SK-N-SH treated with all-trans-retinoic acid at 6 μM for 48 hours (cell line): Measurements from ENCODE around the gene PNMA6A.
"Not testable (repeated sequence)": the region's sequence is repeated elsewhere in the genome, so short reads cannot be mapped to it uniquely, and the experiment has no call there.

Experiments
- ATAC-seq: fragments of 200-7000 bp; cut with Tn5 transposase; 3 replicates; pipeline ENCODE4 v1.9.1; 2020; ENCODE audit warnings: mild to moderate bottlenecking, moderate library complexity
- ARNTL ChIP-seq: fragments of 450-650 bp; formaldehyde crosslinking; IDR thresholded peaks from 2 replicates; pipeline ENCODE4 v1.5.0; 2020; ENCODE audit warnings: low read depth, mild to moderate bottlenecking, moderate library complexity, borderline replicate concordance
- BACH2 ChIP-seq: fragments of 250-450 bp; sonication (Bioruptor Pico); IDR thresholded peaks from 2 replicates; pipeline ENCODE4 v1.9.0; 2021; ENCODE audit warnings: mild to moderate bottlenecking, borderline replicate concordance
- CSDC2 ChIP-seq: fragments of 250-450 bp; sonication (Bioruptor Pico); IDR thresholded peaks from 2 replicates; pipeline ENCODE4 v1.5.0; 2020; ENCODE audit warnings: mild to moderate bottlenecking, moderate library complexity
- ESRRG ChIP-seq: fragments of 250-450 bp; sonication (Bioruptor Pico); IDR thresholded peaks from 2 replicates; pipeline ENCODE4 v1.6.1; 2021; ENCODE audit warnings: mild to moderate bottlenecking
- GLIS3 ChIP-seq: fragments of 250-450 bp; sonication (Bioruptor Pico); IDR thresholded peaks from 2 replicates; pipeline ENCODE4 v1.5.0; 2020; ENCODE audit warnings: mild to moderate bottlenecking, moderate library complexity
- ISL1 ChIP-seq: fragments of 250-450 bp; sonication (Bioruptor Pico); IDR thresholded peaks from 2 replicates; pipeline ENCODE4 v2.1.2; 2022; ENCODE audit warnings: mild to moderate bottlenecking, moderate library complexity
- OSR1 ChIP-seq: fragments of 250-450 bp; sonication (Bioruptor Pico); IDR thresholded peaks from 2 replicates; pipeline ENCODE4 v1.8.0; 2022; ENCODE audit warnings: moderate library complexity, mild to moderate bottlenecking, inconsistent platforms
- PPARA ChIP-seq: fragments of 250-450 bp; sonication (Bioruptor Pico); IDR thresholded peaks from 2 replicates; pipeline ENCODE4 v1.5.0; 2020; ENCODE audit warnings: mild to moderate bottlenecking, borderline replicate concordance
- RARB ChIP-seq: fragments of 250-450 bp; sonication (Bioruptor Pico); IDR thresholded peaks from 2 replicates; pipeline ENCODE4 v1.8.0; 2021; ENCODE audit warnings: mild to moderate bottlenecking, moderate library complexity
- SNAI2 ChIP-seq: fragments of 250-450 bp; sonication (Bioruptor Pico); IDR thresholded peaks from 2 replicates; pipeline ENCODE4 v1.5.0; 2020; ENCODE audit warnings: mild to moderate bottlenecking, moderate library complexity
- TCF4 ChIP-seq: fragments of 250-450 bp; sonication (Bioruptor Pico); IDR thresholded peaks from 2 replicates; pipeline ENCODE4 v1.8.0; 2021; ENCODE audit warnings: mild to moderate bottlenecking, moderate library complexity, borderline replicate concordance
- ZC3H10 ChIP-seq: fragments of 250-450 bp; sonication (Bioruptor Pico); IDR thresholded peaks from 2 replicates; pipeline ENCODE4 v1.5.1; 2021; ENCODE audit warnings: mild to moderate bottlenecking, moderate library complexity
- ZFP3 ChIP-seq: fragments of 250-450 bp; sonication (Bioruptor Pico); IDR thresholded peaks from 2 replicates; pipeline ENCODE4 v1.5.0; 2020; ENCODE audit warnings: mild to moderate bottlenecking, moderate library complexity
- ZFP30 ChIP-seq: fragments of 450-650 bp; formaldehyde crosslinking; IDR thresholded peaks from 2 replicates; pipeline ENCODE4 v1.5.0; 2022; ENCODE audit warnings: mild to moderate bottlenecking, moderate library complexity
- ZNF70 ChIP-seq: fragments of 450-650 bp; formaldehyde crosslinking; IDR thresholded peaks from 2 replicates; pipeline ENCODE4 v1.5.0; 2020; ENCODE audit warnings: mild to moderate bottlenecking, moderate library complexity
- ZNF8 ChIP-seq: fragments of 450-650 bp; formaldehyde crosslinking; IDR thresholded peaks from 2 replicates; pipeline ENCODE4 v1.5.0; 2020; ENCODE audit warnings: mild to moderate bottlenecking, moderate library complexity
- TF ChIP-seq, protein P1 (sequence below): fragments of 250-450 bp; sonication (Bioruptor Pico); IDR thresholded peaks from 2 replicates; pipeline ENCODE4 v1.8.0; 2021; ENCODE audit warnings: low read depth, mild to moderate bottlenecking, moderate library complexity, borderline replicate concordance
- TF ChIP-seq, protein P2 (sequence below): fragments of 250-450 bp; sonication (Bioruptor Pico); IDR thresholded peaks from 2 replicates; pipeline ENCODE4 v1.5.1; 2021; ENCODE audit warnings: mild to moderate bottlenecking, moderate library complexity
- TF ChIP-seq, protein P3 (sequence below): fragments of 250-450 bp; sonication (Bioruptor Pico); IDR thresholded peaks from 2 replicates; pipeline ENCODE4 v1.5.1; 2020; ENCODE audit warnings: low read depth, mild to moderate bottlenecking, moderate library complexity
- TF ChIP-seq, protein P4 (sequence below): fragments of 250-450 bp; sonication (Bioruptor Pico); IDR thresholded peaks from 2 replicates; pipeline ENCODE4 v1.8.0; 2020; ENCODE audit warnings: mild to moderate bottlenecking, moderate library complexity, borderline replicate concordance

PNMA6A gene

DNA sequence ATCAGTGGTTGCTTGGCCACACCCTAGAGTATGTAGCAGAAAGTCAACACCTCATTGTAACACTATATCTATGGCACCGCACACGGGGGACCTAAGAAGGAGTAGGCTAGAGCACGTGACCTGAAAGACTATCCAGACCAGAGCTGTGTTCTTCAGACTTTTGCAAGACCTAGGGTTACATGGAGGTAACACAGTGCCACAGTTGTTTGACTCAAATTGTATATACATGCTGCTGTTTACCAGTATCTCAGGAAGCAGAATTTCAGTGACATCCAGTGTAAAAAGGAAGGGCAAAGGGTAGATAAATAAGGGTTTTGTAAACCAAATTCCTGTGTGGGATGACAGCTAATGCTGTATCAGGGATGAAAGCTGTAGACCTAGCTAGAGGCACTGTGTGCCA is 30.2 kb downstream of the PNMA6A start:
- ATAC-seq: no peak
- TF ChIP-seq TCF4: no peak
- TF ChIP-seq PPARA: no peak
- TF ChIP-seq, protein P1, sequence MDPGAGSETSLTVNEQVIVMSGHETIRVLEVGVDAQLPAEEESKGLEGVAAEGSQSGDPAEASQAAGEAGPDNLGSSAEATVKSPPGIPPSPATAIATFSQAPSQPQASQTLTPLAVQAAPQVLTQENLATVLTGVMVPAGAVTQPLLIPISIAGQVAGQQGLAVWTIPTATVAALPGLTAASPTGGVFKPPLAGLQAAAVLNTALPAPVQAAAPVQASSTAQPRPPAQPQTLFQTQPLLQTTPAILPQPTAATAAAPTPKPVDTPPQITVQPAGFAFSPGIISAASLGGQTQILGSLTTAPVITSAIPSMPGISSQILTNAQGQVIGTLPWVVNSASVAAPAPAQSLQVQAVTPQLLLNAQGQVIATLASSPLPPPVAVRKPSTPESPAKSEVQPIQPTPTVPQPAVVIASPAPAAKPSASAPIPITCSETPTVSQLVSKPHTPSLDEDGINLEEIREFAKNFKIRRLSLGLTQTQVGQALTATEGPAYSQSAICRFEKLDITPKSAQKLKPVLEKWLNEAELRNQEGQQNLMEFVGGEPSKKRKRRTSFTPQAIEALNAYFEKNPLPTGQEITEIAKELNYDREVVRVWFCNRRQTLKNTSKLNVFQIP (CRISPR knock-in tag): no peak
- TF ChIP-seq BACH2 (CRISPR knock-in tag): no peak
- TF ChIP-seq GLIS3 (CRISPR knock-in tag): no peak
- TF ChIP-seq ZNF70 (CRISPR knock-in tag): no peak
- TF ChIP-seq, protein P2, sequence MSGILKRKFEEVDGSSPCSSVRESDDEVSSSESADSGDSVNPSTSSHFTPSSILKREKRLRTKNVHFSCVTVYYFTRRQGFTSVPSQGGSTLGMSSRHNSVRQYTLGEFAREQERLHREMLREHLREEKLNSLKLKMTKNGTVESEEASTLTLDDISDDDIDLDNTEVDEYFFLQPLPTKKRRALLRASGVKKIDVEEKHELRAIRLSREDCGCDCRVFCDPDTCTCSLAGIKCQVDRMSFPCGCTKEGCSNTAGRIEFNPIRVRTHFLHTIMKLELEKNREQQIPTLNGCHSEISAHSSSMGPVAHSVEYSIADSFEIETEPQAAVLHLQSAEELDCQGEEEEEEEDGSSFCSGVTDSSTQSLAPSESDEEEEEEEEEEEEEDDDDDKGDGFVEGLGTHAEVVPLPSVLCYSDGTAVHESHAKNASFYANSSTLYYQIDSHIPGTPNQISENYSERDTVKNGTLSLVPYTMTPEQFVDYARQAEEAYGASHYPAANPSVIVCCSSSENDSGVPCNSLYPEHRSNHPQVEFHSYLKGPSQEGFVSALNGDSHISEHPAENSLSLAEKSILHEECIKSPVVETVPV (CRISPR knock-in tag): no peak
- no peak for TF ChIP-seq SNAI2 (CRISPR knock-in tag)
- no peak for TF ChIP-seq ZC3H10 (CRISPR knock-in tag)
- no peak for TF ChIP-seq CSDC2 (CRISPR knock-in tag)
- TF ChIP-seq ISL1: no peak
- TF ChIP-seq, protein P3, sequence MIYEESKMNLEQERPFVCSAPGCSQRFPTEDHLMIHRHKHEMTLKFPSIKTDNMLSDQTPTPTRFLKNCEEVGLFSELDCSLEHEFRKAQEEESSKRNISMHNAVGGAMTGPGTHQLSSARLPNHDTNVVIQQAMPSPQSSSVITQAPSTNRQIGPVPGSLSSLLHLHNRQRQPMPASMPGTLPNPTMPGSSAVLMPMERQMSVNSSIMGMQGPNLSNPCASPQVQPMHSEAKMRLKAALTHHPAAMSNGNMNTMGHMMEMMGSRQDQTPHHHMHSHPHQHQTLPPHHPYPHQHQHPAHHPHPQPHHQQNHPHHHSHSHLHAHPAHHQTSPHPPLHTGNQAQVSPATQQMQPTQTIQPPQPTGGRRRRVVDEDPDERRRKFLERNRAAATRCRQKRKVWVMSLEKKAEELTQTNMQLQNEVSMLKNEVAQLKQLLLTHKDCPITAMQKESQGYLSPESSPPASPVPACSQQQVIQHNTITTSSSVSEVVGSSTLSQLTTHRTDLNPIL (CRISPR knock-in tag): no peak
- no peak for TF ChIP-seq RARB
- TF ChIP-seq ZNF8: no peak
- TF ChIP-seq ZFP3 (CRISPR knock-in tag): no peak
- TF ChIP-seq ZFP30 (CRISPR knock-in tag): no peak
- no peak for TF ChIP-seq OSR1 (CRISPR knock-in tag)
- no peak for TF ChIP-seq ARNTL (CRISPR knock-in tag)
- TF ChIP-seq ESRRG (CRISPR knock-in tag): no peak
- TF ChIP-seq, protein P4, sequence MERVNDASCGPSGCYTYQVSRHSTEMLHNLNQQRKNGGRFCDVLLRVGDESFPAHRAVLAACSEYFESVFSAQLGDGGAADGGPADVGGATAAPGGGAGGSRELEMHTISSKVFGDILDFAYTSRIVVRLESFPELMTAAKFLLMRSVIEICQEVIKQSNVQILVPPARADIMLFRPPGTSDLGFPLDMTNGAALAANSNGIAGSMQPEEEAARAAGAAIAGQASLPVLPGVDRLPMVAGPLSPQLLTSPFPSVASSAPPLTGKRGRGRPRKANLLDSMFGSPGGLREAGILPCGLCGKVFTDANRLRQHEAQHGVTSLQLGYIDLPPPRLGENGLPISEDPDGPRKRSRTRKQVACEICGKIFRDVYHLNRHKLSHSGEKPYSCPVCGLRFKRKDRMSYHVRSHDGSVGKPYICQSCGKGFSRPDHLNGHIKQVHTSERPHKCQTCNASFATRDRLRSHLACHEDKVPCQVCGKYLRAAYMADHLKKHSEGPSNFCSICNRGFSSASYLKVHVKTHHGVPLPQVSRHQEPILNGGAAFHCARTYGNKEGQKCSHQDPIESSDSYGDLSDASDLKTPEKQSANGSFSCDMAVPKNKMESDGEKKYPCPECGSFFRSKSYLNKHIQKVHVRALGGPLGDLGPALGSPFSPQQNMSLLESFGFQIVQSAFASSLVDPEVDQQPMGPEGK: no peak

DNA sequence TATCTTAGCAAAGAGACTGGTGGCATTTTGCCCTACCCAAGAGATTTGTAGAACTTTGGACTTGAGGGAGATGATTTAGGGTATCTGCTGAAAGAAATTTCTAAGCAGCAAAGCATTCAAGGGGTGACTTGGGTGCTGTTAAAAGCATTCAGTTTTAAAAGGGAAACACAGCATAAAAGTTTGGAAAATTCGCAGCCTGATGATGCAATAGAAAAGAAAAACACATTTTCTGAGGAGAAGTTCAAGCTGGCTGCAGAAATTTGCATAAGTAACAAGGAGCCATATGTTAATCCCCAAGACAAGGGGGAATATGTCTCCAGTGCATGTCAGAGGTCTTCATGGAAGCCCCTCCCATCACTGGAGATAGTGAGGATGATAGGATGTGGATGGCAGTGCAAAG is 32.7 kb downstream of the PNMA6A start:
- ATAC-seq: not testable (repeated sequence)

DNA sequence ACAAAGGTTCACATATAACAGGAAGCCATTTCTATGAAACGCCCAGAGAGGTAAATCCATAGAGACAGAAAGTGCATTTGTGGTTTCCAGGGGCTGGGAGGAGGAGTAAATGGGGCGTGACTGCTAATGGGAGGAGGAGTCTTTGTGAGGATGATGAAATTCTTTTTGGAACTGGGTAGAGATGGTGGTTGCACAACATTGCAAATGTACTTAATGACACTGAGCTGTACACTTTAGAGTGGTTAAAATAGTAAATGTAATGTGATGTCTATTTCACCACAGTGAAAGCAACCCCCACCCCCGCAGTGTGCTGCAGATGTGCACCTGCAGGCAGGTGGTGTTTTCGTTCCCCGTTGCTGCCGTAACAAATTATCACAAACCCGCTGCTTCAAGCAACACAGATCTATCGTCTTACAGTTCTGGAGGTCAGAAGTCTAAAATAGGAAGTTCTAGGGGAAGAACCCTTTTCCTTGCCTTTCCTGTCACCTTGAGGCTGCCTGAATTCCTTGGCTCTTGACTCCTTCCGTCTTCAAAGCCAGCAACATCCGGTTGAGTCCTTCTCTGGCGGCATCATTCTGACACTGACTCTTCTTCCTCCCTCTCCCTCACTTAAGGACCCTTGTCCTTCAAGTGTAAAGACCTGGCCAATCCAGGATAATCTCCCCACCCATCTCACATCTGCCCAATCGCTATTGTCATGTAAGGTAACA is 34.0 kb downstream of the PNMA6A start:
- not testable (repeated sequence) for ATAC-seq

DNA sequence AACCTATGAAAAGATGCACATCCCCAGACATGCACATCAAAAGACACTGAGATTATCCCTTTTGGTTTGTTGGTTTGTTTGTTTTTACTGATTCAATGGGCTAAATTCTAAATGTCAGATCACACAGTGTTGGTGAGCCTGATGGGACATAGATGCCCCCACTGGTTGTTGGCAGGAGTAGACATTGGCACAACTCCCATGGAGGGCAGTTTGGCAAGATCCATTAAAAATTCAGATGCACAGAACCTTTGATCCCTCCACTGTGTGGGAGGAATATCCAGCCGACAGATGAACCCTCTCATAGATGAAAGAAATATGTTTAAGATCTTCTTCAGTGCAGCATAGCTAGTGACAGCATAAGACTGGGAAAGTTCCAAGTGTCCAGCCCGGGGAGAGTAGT is 38.5 kb downstream of the PNMA6A start:
- ATAC-seq: not testable (repeated sequence)

DNA sequence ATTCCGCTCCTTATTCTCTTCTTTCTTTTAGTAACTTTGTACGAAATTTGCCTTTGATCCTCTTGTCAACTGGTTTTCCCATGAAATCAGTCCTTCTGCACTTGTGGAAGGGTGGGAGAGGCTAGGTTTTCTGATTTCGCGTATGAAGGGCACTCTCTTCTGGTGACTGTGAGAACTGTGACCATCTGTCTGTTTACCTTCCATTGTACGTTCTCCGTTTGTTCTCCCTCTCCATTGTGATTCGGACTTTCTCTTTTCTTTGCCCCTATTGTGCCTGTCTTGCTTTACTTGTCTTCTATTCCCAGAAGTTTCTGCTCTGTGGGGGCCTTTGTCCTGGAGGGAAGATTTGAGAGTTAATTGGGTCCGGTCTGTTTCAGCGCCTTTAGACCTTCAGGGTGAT is 41.6 kb downstream of the PNMA6A start:
- ATAC-seq: not testable (repeated sequence)

DNA sequence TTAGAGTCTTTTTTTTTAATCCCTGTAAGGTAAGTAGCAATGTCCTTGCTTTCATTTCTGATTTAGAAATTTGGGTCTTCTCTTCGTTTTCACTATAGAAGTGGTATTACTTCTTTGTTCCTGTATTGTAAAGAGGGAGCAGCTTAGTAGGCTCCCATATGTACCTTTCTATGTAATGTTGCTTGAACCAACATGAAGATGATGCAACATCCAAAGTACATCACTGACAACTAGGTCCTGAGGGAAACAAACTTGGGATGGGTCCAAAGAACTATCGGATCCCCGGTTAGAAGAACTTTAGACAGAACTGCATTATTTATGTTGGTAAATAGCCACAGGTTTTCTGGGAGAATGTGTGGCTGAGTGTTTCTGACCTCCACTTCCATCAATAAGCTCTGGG is 45.5 kb downstream of the PNMA6A start:
- not testable (repeated sequence) for ATAC-seq

DNA sequence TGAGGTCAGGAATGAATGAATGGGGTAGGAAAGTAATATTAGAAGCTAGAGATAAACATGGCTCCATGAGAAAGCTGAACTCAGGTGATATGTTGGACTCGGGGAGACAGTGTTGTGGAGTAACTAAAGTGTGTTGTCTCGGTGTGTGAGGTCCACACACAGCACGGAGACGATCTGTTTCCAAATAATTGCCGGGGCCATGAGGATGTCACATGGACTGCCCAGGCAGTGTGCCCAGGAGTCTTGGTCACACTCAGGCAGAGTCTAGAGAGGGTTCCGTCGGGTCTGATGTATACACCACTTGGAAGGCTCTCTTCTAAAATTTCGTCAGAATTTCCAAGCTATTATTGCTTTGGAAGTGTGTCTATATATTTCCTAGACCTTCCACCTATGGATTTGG is 48.0 kb downstream of the PNMA6A start:
- ATAC-seq: not testable (repeated sequence)

DNA sequence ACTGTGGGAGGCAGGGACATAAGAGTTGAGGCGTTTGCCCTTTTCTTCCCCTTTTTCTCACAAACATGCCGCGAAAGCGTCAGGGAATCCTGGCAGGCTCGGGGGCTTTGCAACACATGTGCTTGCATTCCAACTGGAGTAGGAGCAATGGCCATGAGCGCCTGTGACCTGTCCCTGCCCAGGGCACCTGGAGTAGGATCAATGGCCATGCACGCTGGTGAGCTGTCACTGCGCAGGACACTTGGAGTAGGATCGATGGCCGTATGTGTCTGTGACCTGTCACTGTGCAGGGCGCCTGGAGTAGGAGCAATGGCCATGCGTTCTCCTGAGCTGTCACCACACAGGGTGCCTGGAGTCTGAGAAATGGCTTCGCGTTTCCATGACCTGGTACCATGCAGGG is 51.2 kb downstream of the PNMA6A start:
- not testable (repeated sequence) for ATAC-seq
